WI38 (cell line): Measurements from ENCODE around the gene CSNK1G1.
"Not testable (repeated sequence)": the region's sequence is repeated elsewhere in the genome, so short reads cannot be mapped to it uniquely, and the experiment has no call there.

Experiments
- H3K4me3 ChIP-seq: 2 replicates; pipeline ENCODE4 v1.5.1; 2011; ENCODE audit warnings: low read depth, mild to moderate bottlenecking, control low read depth, low read length
- TF ChIP-seq, protein P1 (sequence below): IDR thresholded peaks from 2 replicates; pipeline ENCODE4 v1.5.1; 2012; ENCODE audit warnings: low read depth, mild to moderate bottlenecking, control low read depth, low read length

The CSNK1G1 gene

DNA sequence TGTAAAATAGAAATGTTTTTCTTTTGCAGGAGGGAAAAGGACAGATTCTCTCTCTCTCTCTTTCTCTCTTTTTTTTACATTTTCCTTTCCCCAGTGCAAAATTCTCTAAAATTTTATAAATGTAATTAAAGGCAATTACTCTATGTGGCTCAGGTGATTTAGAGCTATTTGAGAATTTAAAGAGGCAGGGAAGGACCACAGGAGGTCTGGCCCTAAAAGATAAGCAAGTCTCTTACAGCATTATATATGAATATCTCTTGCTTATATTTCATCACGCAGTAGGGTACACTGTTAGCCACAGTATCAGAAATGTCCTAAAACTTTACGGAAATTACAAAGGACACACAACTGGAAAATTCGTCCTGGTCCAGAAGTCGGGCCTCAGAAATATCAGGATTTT is 122.7 kb downstream of the CSNK1G1 start:
- no peak overlapping the region for H3K4me3 ChIP-seq
- TF ChIP-seq, protein P1, sequence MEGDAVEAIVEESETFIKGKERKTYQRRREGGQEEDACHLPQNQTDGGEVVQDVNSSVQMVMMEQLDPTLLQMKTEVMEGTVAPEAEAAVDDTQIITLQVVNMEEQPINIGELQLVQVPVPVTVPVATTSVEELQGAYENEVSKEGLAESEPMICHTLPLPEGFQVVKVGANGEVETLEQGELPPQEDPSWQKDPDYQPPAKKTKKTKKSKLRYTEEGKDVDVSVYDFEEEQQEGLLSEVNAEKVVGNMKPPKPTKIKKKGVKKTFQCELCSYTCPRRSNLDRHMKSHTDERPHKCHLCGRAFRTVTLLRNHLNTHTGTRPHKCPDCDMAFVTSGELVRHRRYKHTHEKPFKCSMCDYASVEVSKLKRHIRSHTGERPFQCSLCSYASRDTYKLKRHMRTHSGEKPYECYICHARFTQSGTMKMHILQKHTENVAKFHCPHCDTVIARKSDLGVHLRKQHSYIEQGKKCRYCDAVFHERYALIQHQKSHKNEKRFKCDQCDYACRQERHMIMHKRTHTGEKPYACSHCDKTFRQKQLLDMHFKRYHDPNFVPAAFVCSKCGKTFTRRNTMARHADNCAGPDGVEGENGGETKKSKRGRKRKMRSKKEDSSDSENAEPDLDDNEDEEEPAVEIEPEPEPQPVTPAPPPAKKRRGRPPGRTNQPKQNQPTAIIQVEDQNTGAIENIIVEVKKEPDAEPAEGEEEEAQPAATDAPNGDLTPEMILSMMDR: no peak

DNA sequence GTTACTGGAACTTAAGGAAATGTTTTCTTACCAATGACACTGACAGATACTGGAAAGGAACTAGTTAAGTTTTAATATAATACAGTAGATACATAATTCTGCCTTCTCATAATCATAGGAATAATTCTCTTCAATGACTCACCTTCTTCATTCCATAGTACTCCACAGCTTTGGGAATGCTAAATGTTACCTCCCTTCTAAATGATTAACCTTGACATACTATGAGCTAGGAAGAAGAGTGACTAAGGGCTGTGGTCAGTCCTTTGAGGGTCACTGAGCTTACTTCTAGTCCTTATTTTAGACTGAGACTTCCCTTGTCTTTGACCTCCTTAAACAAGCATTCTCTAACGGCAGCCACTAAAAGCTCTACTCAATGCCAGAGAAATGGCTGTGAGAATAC is 123.6 kb downstream of the CSNK1G1 start:
- TF ChIP-seq, protein P1: no peak
- no peak overlapping the region for H3K4me3 ChIP-seq

- no peak overlapping the region for H3K4me3 ChIP-seq
- TF ChIP-seq, protein P1: no peak
Measured at GRCh38 chr15:64229129-64229724, 126.7 kb downstream of the CSNK1G1 start.

- TF ChIP-seq, protein P1: no peak
- H3K4me3 ChIP-seq: no peak overlapping the region
Measured at GRCh38 chr15:64225804-64226203, 130.2 kb downstream of the CSNK1G1 start.

DNA sequence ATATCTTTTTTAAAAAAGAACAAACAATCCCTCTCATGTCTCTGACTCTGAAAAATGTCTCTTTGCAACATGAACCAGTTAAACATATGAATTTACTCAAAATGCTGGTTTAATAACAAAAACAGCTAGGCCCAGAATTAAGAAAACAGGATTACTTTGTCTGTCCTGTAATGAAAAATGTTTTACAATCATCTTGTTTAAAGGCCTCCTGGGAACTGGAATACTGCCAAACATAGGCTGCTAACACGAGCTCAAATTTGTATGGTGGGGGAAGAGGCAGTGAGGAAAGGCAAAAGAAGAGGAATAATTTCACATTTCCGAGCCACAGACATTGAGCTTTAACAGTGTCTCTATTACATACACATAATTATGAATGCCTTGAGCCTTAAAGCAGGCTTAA is 131.5 kb downstream of the CSNK1G1 start:
- TF ChIP-seq, protein P1: no peak
- no peak overlapping the region for H3K4me3 ChIP-seq

DNA sequence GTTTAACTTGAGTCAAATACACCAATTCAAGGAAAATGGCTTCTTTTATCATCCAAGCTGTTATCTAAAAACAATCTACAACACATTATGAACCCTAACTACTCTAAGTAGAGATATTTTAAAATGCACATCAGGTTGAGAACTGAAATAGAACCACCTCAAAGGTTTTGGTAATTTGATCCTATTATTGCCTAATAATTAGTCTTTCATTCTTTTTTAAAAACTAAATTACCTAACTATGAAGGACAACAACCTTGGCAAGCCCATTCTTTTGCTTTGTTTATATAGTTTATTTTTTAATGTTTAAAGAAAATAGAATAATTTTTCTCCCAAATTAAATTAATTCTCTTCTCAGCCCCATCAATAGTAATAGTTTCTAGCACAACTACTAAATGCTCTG is 132.1 kb downstream of the CSNK1G1 start:
- TF ChIP-seq, protein P1: no peak
- no peak overlapping the region for H3K4me3 ChIP-seq

DNA sequence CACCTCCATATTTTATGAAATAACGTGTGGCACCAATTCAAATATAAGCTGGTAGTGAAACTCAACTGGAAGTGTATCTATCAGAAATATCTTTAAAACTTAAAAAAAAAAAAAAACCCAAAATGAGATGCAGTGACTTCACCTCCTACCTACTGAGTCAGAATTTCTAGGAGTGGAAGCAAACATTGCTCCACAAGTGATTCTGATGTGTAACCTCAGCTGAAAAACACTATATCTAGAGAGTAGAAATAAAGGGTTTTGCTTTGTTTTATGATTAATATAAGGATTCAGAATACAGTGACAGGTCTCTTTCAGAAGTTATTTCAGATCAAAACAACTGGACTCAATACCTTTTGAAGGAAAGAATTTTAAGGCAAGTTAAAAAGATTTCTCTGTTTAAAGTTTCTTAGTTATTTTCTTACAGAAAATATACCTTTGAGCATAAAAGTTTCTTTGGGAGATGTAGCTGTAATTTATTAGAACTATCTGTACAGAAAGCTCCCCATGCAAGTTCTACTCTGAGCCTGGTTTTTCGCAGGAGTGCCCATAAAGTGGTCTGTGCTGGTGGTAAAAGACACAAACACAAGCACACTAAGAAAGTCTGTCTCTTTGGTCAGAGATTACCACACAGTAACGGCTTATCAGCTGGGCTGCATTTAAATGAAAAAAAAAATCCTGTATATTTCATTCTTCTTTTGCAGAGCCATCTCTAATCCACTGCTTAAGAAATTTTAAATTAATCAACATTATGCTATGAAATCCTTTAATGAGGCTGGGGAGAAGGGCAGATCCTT is 133.2 kb downstream of the CSNK1G1 start:
- TF ChIP-seq, protein P1: no peak
- H3K4me3 ChIP-seq: no peak overlapping the region

DNA sequence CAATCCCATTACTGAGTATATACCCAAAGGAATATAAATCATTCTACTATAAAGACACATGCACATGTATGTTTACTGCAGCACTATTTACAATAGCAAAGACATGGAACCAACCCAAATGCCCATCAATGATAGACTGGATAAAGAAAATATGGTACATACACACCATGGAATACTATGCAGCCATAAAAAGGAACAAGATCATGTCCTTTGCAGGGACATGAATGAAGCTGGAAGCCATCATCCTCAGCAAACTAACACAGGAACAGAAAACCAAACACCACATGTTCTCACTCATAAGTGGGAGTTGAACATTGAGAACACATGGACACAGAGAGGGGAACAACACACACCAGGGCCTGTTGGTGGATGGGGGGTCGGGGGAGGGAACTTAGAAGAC is 134.1 kb downstream of the CSNK1G1 start:
- not testable (repeated sequence) for H3K4me3 ChIP-seq

- not testable (repeated sequence) for H3K4me3 ChIP-seq
Measured at GRCh38 chr15:64217429-64217750, 138.6 kb downstream of the CSNK1G1 start.
